Stimulated activated CD8-positive, alpha-beta memory T cell treated with anti-CD3 and anti-CD28 coated beads, Interleukin-4, amount 100 ng/mL, for 48 hours (primary cell): ENCODE data around the gene ROBO4.
A peak's percentile ranks its signal among the peaks of the same experiment; 100 is the strongest.

Experiments
- DNase-seq: peaks from one replicate; pipeline ENCODE4 v3.0.0-alpha.2; 2020

Gene ROBO4

DNA sequence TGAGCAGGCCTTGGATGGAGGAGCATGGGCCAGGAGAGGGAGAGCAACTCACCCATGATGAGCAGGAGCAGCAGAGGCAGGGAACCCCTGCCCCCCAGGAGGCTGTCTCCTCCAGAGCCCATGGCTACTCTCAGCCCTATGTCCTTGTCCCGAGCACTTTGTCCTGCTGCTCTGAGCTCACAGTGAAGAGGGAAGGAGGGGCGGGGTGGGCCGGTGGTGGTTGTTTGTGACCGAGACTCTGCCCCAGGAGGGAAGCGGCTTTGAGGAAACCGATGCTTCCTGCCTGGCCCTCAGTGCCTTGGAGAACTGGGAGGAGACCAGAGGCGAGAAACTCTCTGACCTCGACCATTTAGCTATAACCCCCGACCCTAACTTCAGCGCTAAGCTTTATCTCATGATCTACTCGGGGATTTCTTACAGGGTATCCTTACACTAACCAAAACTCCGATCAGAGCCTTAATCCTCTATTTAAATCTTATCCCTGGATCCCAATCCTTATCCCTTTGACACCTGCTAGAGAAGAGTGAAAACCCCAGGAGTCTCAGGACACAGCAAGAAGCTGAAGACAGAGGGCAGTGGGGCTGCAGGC lies at the start of gene ROBO4:
ROBO4 (minus strand) TSS at position 192 of the 589 bp plus-strand sequence; CDS start at position 122, 70 bp downstream.
- DNase-seq: peak; percentile 14

DNA sequence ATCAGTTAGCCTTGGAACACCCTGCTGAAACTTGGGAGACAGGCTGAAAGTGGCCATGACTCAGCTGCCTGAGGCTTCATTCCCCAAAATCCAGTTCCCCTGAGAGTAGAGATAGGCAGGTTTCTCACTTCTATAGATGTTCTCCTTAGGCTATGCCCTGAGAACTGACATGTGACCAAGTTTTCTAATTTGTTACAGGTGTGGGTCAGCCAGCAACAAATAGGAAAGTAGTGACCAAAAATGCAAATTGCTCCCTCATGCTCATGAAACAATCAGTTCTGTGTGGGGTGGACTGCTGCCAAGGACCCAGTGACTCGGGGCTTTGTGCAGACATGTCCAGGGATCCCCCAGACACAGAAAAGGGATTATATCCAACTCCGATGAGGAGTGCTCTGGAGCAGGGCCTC lies 49.1 kb upstream of the ROBO4 start:
- DNase-seq: no peak

GRCh38 chr11:124945826-124946225 lies 48.2 kb upstream of the ROBO4 start:
- no peak for DNase-seq

- no peak for DNase-seq
Measured at GRCh38 chr11:124944565-124944964, 46.9 kb upstream of the ROBO4 start.

- DNase-seq: no peak
Measured at GRCh38 chr11:124943741-124944140, 46.1 kb upstream of the ROBO4 start.

- no peak for DNase-seq
Measured at GRCh38 chr11:124943254-124943616, 45.6 kb upstream of the ROBO4 start.

DNA sequence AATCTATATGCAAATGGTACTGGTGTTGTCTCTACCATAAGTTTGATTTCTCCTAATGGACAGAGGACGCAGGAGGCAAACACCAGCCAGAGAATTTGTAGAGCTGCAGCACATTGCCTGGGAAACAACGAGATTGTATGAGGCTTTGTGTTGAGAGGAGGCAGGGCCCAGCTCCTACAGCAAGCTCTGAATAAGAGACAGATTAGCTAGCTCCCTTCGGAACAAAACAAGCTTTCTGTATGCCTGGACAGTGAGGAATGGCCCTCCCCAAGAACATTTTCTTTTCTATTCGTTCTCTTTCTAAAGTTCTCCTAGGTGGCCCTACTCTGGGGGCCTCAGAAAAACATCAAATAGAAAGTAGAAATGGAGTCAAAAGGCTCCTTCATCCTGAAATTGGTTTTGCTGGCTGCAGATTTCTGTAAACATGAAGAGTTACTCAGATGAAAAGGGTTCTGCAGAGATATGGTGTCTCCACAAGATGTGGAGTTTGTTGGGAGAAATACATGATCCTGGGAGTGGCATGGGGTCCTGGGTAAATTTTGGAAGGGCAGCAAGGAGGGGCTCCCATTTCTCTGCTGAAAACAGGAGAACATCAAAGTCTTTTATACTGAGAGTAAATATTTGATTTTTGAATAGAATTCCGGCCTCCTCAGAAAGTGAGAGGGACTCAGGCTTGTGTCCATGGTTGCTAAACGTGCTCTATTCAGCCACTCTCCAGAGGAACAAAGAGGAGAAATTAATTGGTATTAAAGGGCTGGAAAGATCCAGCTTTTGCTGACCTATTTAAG lies 45.0 kb upstream of the ROBO4 start:
- DNase-seq: no peak

- DNase-seq: no peak
Measured at GRCh38 chr11:124941703-124942102, 44.0 kb upstream of the ROBO4 start.

- DNase-seq: no peak
Measured at GRCh38 chr11:124938970-124939369, 41.3 kb upstream of the ROBO4 start.

- no peak for DNase-seq
Measured at GRCh38 chr11:124938206-124938765, 40.6 kb upstream of the ROBO4 start.

GRCh38 chr11:124937336-124937935 lies 39.8 kb upstream of the ROBO4 start:
- no peak for DNase-seq

GRCh38 chr11:124935548-124936514 lies 38.2 kb upstream of the ROBO4 start, which contains the start of gene HEPACAM:
HEPACAM (minus strand) TSS chr11:124936047; CDS start chr11:124936006, 41 bp downstream.
- no peak for DNase-seq

- DNase-seq: no peak
Measured at GRCh38 chr11:124934862-124935547, 37.3 kb upstream of the ROBO4 start.

DNA sequence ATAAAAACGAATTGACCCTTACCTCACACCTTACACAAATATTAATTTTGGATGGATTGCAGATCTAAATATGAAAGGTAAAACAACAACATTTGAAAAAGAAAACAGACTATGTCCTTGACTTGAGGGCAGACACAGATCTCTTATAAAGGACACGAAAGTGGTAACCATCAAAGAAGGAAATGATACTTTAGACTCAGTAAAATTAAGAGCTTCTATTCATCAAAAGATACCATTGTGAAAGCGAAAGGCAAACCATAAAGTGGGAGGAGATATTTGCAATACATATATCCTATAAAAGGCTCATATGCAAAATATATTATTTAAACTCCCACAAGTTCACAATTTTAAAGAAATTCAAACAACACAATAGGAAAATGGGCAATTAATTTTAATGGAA lies 33.1 kb upstream of the ROBO4 start:
- no peak for DNase-seq

GRCh38 chr11:124928942-124929665 lies 31.4 kb upstream of the ROBO4 start:
- DNase-seq: no peak

DNA sequence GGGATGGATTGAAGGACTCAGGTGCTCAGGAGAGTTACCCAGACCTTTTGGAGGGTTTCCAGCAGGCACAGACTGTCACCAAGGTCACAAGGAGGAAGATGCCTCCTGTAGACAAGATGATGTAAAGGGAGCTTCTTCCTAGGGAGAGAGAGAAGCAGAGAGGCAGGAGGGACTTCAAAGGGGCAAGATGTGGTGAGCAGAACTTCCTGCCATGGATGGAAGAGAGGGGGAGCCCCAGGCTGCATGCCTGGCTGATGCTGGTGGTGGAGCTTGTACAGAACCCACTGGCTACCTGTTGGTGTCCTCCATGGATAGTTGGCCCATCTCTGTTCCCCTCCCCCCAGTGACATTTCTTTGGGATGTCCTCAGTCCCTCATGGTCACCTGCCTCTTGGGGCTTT lies 25.6 kb upstream of the ROBO4 start:
- no peak for DNase-seq

GRCh38 chr11:124922831-124923230 lies 25.2 kb upstream of the ROBO4 start:
- no peak for DNase-seq

GRCh38 chr11:124920870-124921609 lies 23.4 kb upstream of the ROBO4 start:
- DNase-seq: peak; percentile 84

- DNase-seq: no peak
Measured at GRCh38 chr11:124920356-124920755, 22.7 kb upstream of the ROBO4 start.

DNA sequence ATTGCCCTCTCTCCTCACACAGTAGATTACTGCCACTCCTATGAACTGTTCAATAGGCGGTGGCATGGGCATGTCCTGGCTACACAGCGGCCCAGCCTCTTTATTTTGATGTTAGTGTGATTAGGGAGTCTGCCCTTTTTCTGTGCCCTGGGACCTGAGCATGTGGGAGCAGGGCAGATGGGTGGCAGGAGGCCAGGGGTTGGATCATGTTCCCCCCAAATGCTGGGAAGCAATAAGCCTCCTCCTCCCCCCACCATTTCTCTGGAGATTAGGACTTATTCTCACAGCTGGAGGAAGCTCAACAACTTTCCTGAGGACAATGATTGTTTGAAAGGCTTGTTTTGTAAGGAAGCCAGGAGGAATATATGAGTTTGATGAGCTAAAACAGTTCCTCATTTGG lies 22.2 kb upstream of the ROBO4 start:
- no peak for DNase-seq

GRCh38 chr11:124918950-124919349 lies 21.3 kb upstream of the ROBO4 start, which contains the start of gene HEPN1:
HEPN1 (plus strand) TSS chr11:124919250.
- no peak for DNase-seq
